CD8-positive, alpha-beta memory T cell (primary cell): Measurements from ENCODE around the gene MAGI2. TPM values are rescaled to one million over a fixed set of nuclear protein-coding genes. Genes with fewer than 3 reads are reported as not detected.

ENCODE experiments used
- CTCF ChIA-PET: fragments of 350-600 bp; sonication (Branson Sonifier 250); formaldehyde crosslinking; loops from one replicate; lab custom pipeline; 2021; ENCODE audit warnings: antibody characterized with exemption; lab: Charles Lee
- POLR2A ChIA-PET: fragments of 350-600 bp; sonication (Branson Sonifier 250); formaldehyde crosslinking; loops from one replicate; lab custom pipeline; 2021; ENCODE audit warnings: antibody characterized with exemption; lab: Charles Lee
- DNase-seq, 5 donors: peaks; one replicate each; pipeline versions ENCODE4 v3.0.0 to v3.0.0-alpha.2; 2020 to 2022; ENCODE audit warnings: mixed read lengths in 1 of 5
- H3K27ac ChIP-seq: one replicate; pipeline ENCODE4 v1.7.0; 2013; ENCODE audit warnings: low read depth, mild to moderate bottlenecking, low read length, moderate library complexity
- H3K27me3 ChIP-seq: 2 replicates; pipeline ENCODE4 v1.7.0; 2013; ENCODE audit warnings: low read length, mild to moderate bottlenecking; ENCODE audit not compliant: insufficient read depth, poor library complexity, severe bottlenecking
- H3K36me3 ChIP-seq: 2 replicates; pipeline ENCODE4 v1.7.0; 2013; ENCODE audit warnings: mild to moderate bottlenecking, low read length, moderate library complexity; ENCODE audit not compliant: insufficient read depth
- H3K4me1 ChIP-seq: 2 replicates; pipeline ENCODE4 v1.7.0; 2013; ENCODE audit warnings: mild to moderate bottlenecking, low read length, moderate library complexity; ENCODE audit not compliant: insufficient read depth
- H3K4me3 ChIP-seq: 2 replicates; pipeline ENCODE4 v1.7.0; 2013; ENCODE audit warnings: mild to moderate bottlenecking, low read length
- H3K9me3 ChIP-seq: 2 replicates; pipeline ENCODE4 v1.7.0; 2013; ENCODE audit warnings: mild to moderate bottlenecking, low read length
- H3K27ac Mint-ChIP-seq, 8 donors: one replicate each; pipeline ENCODE4 v1.8.0; 2020 to 2021; ENCODE audit warnings: mixed read lengths in 8 of 8, mild to moderate bottlenecking in 6 of 8, inconsistent platforms in 3 of 8, moderate library complexity in 3 of 8
- H3K27me3 Mint-ChIP-seq, 2 donors: one replicate each; pipeline ENCODE4 v1.8.0; 2020 to 2021; ENCODE audit warnings: mixed read lengths in 2 of 2, mild to moderate bottlenecking in 1 of 2, moderate library complexity in 1 of 2
- H3K36me3 Mint-ChIP-seq, 3 donors: one replicate each; pipeline ENCODE4 v1.8.0; 2020 to 2021; ENCODE audit warnings: mixed read lengths in 3 of 3, inconsistent platforms in 1 of 3, mild to moderate bottlenecking in 1 of 3
- H3K4me1 Mint-ChIP-seq, 3 donors: one replicate each; pipeline ENCODE4 v1.8.0; 2020 to 2021; ENCODE audit warnings: mixed read lengths in 3 of 3, inconsistent platforms in 1 of 3, mild to moderate bottlenecking in 1 of 3
- H3K4me3 Mint-ChIP-seq, 7 donors: one replicate each; pipeline ENCODE4 v1.8.0; 2020 to 2021; ENCODE audit warnings: mixed read lengths in 7 of 7, mild to moderate bottlenecking in 6 of 7, moderate library complexity in 4 of 7, inconsistent platforms in 2 of 7
- H3K9me3 Mint-ChIP-seq, 5 donors: one replicate each; pipeline ENCODE4 v1.8.0; 2020 to 2022; ENCODE audit warnings: mixed read lengths in 5 of 5, mild to moderate bottlenecking in 3 of 5, moderate library complexity in 2 of 5, inconsistent platforms in 1 of 5
- polyA plus RNA-seq: library from polyadenylated mRNA; unstranded; fragments of 300-500 nt; fragmentation: Illumina TruSeq; gene quantifications from one replicate; pipeline ENCODE4 v1.2.3, GENCODE V29; 2021
- total RNA-seq, 2 experiments: library from RNA; stranded (reverse); gene quantifications; one replicate each; pipeline ENCODE4 v1.2.3, GENCODE V29; 2021

Gene MAGI2
- total and polyA plus RNA-seq, 3 experiments from 2014 or later = 0.26 to 0.33 TPM; not detected in 1

GRCh38 chr7:79398138-79398749 lies 55.2 kb downstream of the MAGI2 start:
- ChIA-PET CTCF (no interaction called here), POLR2A (no interaction called here)
- no peaks in the 10 kb centered on the region for H3K9me3 ChIP-seq
- no peak overlapping the region for H3K4me3 ChIP-seq
- Mint-ChIP-seq H3K36me3 (no peaks in the 10 kb centered on the region), H3K9me3 (peaks cover 0 to 13% (median 1%) of the 10 kb centered on the region in 5 donors), H3K27me3 (no peaks in the 10 kb centered on the region), H3K4me1 (no peaks in the 10 kb centered on the region), H3K4me3 (no peak overlapping the region), H3K27ac (no peak overlapping the region)
- H3K4me1 ChIP-seq = no peaks in the 10 kb centered on the region
- H3K27ac ChIP-seq = no peak overlapping the region
- no peaks in the 10 kb centered on the region for H3K36me3 ChIP-seq
- no peaks in the 10 kb centered on the region for H3K27me3 ChIP-seq
- DNase-seq = no peak

- H3K27me3 ChIP-seq = no peaks in the 10 kb centered on the region
- no peak overlapping the region for H3K27ac Mint-ChIP-seq
Observed at GRCh38 chr7:79386688-79387422, 66.6 kb downstream of the MAGI2 start.

GRCh38 chr7:79381921-79382320 lies 71.5 kb downstream of the MAGI2 start:
- Mint-ChIP-seq H3K4me1 (no peaks in the 10 kb centered on the region), H3K4me3 (no peak overlapping the region), H3K27me3 (peaks cover 0 to 1% of the 10 kb centered on the region in 2 donors), H3K27ac (no peak overlapping the region), H3K36me3 (no peaks in the 10 kb centered on the region), H3K9me3 (peaks cover 0 to 21% (median 6%) of the 10 kb centered on the region in 5 donors)
- no peak for DNase-seq
- Histone ChIP-seq H3K36me3 (no peaks in the 10 kb centered on the region), H3K9me3 (no peaks in the 10 kb centered on the region), H3K4me3 (no peak overlapping the region), H3K4me1 (no peaks in the 10 kb centered on the region), H3K27me3 (no peaks in the 10 kb centered on the region), H3K27ac (no peak overlapping the region)
- CTCF ChIA-PET = no interaction called here
- POLR2A ChIA-PET = no interaction called here

More at GRCh38 chr7:79386688-79387422, 66.6 kb downstream of the MAGI2 start:
- Histone ChIP-seq H3K4me3 (no peak overlapping the region), H3K36me3 (no peaks in the 10 kb centered on the region), H3K27ac (no peak overlapping the region), H3K4me1 (no peaks in the 10 kb centered on the region), H3K9me3 (no peaks in the 10 kb centered on the region)
- Mint-ChIP-seq H3K27me3 (no peaks in the 10 kb centered on the region), H3K4me3 (no peak overlapping the region), H3K4me1 (no peaks in the 10 kb centered on the region), H3K9me3 (peaks cover 3 to 10% (median 4%) of the 10 kb centered on the region in 5 donors), H3K36me3 (no peaks in the 10 kb centered on the region)
- ChIA-PET CTCF (no interaction called here), POLR2A (no interaction called here)
- no peak for DNase-seq

- DNase-seq = no peak
- Mint-ChIP-seq H3K9me3 (peaks cover 0 to 31% (median 8%) of the 10 kb centered on the region in 5 donors), H3K27me3 (peaks cover 0 to 1% of the 10 kb centered on the region in 2 donors), H3K27ac (no peak overlapping the region), H3K4me1 (no peaks in the 10 kb centered on the region), H3K4me3 (no peak overlapping the region), H3K36me3 (no peaks in the 10 kb centered on the region)
- POLR2A ChIA-PET = no interaction called here
- CTCF ChIA-PET = no interaction called here
- Histone ChIP-seq H3K36me3 (no peaks in the 10 kb centered on the region), H3K27ac (no peak overlapping the region), H3K4me1 (no peaks in the 10 kb centered on the region), H3K4me3 (no peak overlapping the region), H3K27me3 (no peaks in the 10 kb centered on the region), H3K9me3 (no peaks in the 10 kb centered on the region)
Observed at GRCh38 chr7:79377097-79377496, 76.4 kb downstream of the MAGI2 start.

GRCh38 chr7:79376299-79377025 lies 77.0 kb downstream of the MAGI2 start:
- ChIA-PET CTCF (no interaction called here), POLR2A (no interaction called here)
- DNase-seq = no peak
- H3K36me3 Mint-ChIP-seq = no peaks in the 10 kb centered on the region
- Histone ChIP-seq H3K36me3 (no peaks in the 10 kb centered on the region), H3K4me1 (no peaks in the 10 kb centered on the region), H3K9me3 (no peaks in the 10 kb centered on the region), H3K27me3 (no peaks in the 10 kb centered on the region), H3K27ac (no peak overlapping the region), H3K4me3 (no peak overlapping the region)
- H3K27ac Mint-ChIP-seq = no peak overlapping the region
- H3K9me3 Mint-ChIP-seq = peaks cover 0 to 36% (median 8%) of the 10 kb centered on the region in 5 donors
- no peaks in the 10 kb centered on the region for H3K4me1 Mint-ChIP-seq
- no peak overlapping the region for H3K4me3 Mint-ChIP-seq
- peaks cover 0 to 1% of the 10 kb centered on the region in 2 donors for H3K27me3 Mint-ChIP-seq

- peaks cover 1 to 23% (median 8%) of the 10 kb centered on the region in 5 donors for H3K9me3 Mint-ChIP-seq
- Histone ChIP-seq H3K27ac (no peak overlapping the region), H3K4me3 (no peak overlapping the region), H3K4me1 (no peaks in the 10 kb centered on the region), H3K27me3 (no peaks in the 10 kb centered on the region), H3K9me3 (no peaks in the 10 kb centered on the region), H3K36me3 (no peaks in the 10 kb centered on the region)
- no peaks in the 10 kb centered on the region for H3K36me3 Mint-ChIP-seq
- no peaks in the 10 kb centered on the region for H3K4me1 Mint-ChIP-seq
- no peak overlapping the region for H3K4me3 Mint-ChIP-seq
- no peaks in the 10 kb centered on the region for H3K27me3 Mint-ChIP-seq
- H3K27ac Mint-ChIP-seq = no peak overlapping the region
- DNase-seq = no peak
- POLR2A ChIA-PET = no interaction called here
- CTCF ChIA-PET = no interaction called here
Observed at GRCh38 chr7:79361214-79361613, 92.3 kb downstream of the MAGI2 start.

GRCh38 chr7:79359827-79360226 lies 93.6 kb downstream of the MAGI2 start:
- ChIA-PET CTCF (no interaction called here), POLR2A (no interaction called here)
- Mint-ChIP-seq H3K27me3 (no peaks in the 10 kb centered on the region), H3K4me3 (no peak overlapping the region), H3K9me3 (peaks cover 3 to 32% (median 3%) of the 10 kb centered on the region in 5 donors), H3K36me3 (no peaks in the 10 kb centered on the region), H3K4me1 (no peaks in the 10 kb centered on the region), H3K27ac (no peak overlapping the region)
- H3K4me3 ChIP-seq = no peak overlapping the region
- H3K27me3 ChIP-seq = no peaks in the 10 kb centered on the region
- H3K36me3 ChIP-seq = no peaks in the 10 kb centered on the region
- H3K27ac ChIP-seq = no peak overlapping the region
- no peaks in the 10 kb centered on the region for H3K9me3 ChIP-seq
- no peak for DNase-seq
- no peaks in the 10 kb centered on the region for H3K4me1 ChIP-seq

GRCh38 chr7:79357101-79357500 lies 96.4 kb downstream of the MAGI2 start:
- Histone ChIP-seq H3K27ac (no peak overlapping the region), H3K36me3 (no peaks in the 10 kb centered on the region), H3K9me3 (no peaks in the 10 kb centered on the region), H3K4me1 (no peaks in the 10 kb centered on the region), H3K27me3 (no peaks in the 10 kb centered on the region), H3K4me3 (no peak overlapping the region)
- no peaks in the 10 kb centered on the region for H3K27me3 Mint-ChIP-seq
- H3K36me3 Mint-ChIP-seq = no peaks in the 10 kb centered on the region
- no peak for DNase-seq
- no peak overlapping the region for H3K4me3 Mint-ChIP-seq
- no peaks in the 10 kb centered on the region for H3K4me1 Mint-ChIP-seq
- peaks cover 2 to 35% (median 6%) of the 10 kb centered on the region in 5 donors for H3K9me3 Mint-ChIP-seq
- POLR2A ChIA-PET = no interaction called here
- CTCF ChIA-PET = no interaction called here
- no peak overlapping the region for H3K27ac Mint-ChIP-seq
